ENCODE measurements around the gene STAP2.

Gene STAP2

DNA sequence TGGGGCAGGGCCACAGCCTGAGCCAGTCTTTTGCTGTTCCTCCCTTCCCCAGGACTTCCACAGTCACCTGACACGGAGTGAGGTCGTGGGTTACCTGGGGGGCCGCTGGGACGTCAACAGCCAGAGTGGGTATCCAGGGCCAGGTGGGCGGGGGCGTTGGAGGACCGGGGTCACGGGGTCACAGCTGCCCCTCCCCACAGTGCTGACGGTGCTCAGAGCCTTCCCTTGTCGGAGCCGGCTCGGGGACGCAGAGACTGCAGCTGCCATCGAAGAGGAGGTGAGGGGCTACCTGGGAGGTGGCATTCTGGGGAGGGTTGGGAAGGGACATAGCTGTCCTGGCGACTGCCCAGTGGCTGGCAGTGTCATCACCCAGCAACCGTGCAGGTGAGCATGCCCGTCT, 16.3 kb upstream of the STAP2 start:
- H3K4me3 ChIP-seq (ENCODE audit: insufficient read depth, low read length, poor library complexity, severe bottlenecking) = no peak overlapping the region
- no peak for TF ChIP-seq CTCF (IDR thresholded peaks at IDR 0.05; ENCODE audit: insufficient read depth, low read length, poor library complexity, severe bottlenecking)
- no peak for TF ChIP-seq EZH2phosphoT487 (conservative IDR thresholded peaks at IDR 0.05; ENCODE audit: low read length)
- H3K79me2 ChIP-seq (ENCODE audit: insufficient read depth, low read length) = no peaks in the 10 kb centered on the region
- no peak overlapping the region for H3K4me2 ChIP-seq (ENCODE audit: low read depth, low read length, poor library complexity, severe bottlenecking)
- no peaks in the 10 kb centered on the region for H3K27me3 ChIP-seq (ENCODE audit: low read length)
- H2AFZ ChIP-seq (ENCODE audit: low read depth, low read length, severe bottlenecking) = no peak overlapping the region
- no peaks in the 10 kb centered on the region for H3K9me3 ChIP-seq (ENCODE audit: insufficient read depth, low read length)
- no peaks in the 10 kb centered on the region for H4K20me1 ChIP-seq (ENCODE audit: low read depth, low read length)
- no peak overlapping the region for H3K9ac ChIP-seq (ENCODE audit: low read length)
- no peaks in the 10 kb centered on the region for H3F3A ChIP-seq (ENCODE audit: insufficient read depth)
- H3K36me3 ChIP-seq (ENCODE audit: low read length) = no peaks in the 10 kb centered on the region
- H3K27ac ChIP-seq (ENCODE audit: low read depth, low read length) = no peak overlapping the region
- no peaks in the 10 kb centered on the region for H3K9me2 ChIP-seq (replicated peaks; ENCODE audit: insufficient read depth, low read length)

GRCh38 chr19:4354282-4354681, 15.7 kb upstream of the STAP2 start:
- Histone ChIP-seq H3K36me3 (ENCODE audit: low read length) (no peaks in the 10 kb centered on the region), H3K79me2 (ENCODE audit: insufficient read depth, low read length) (no peaks in the 10 kb centered on the region), H3K27me3 (ENCODE audit: low read length) (no peaks in the 10 kb centered on the region), H2AFZ (ENCODE audit: low read depth, low read length, severe bottlenecking) (no peak overlapping the region), H3K9me3 (ENCODE audit: insufficient read depth, low read length) (no peaks in the 10 kb centered on the region), H3K27ac (ENCODE audit: low read depth, low read length) (no peak overlapping the region), H4K20me1 (ENCODE audit: low read depth, low read length) (no peaks in the 10 kb centered on the region), H3K4me3 (ENCODE audit: insufficient read depth, low read length, poor library complexity, severe bottlenecking) (no peak overlapping the region), H3K4me2 (ENCODE audit: low read depth, low read length, poor library complexity, severe bottlenecking) (no peak overlapping the region), H3K9me2 (replicated peaks; ENCODE audit: insufficient read depth, low read length) (no peaks in the 10 kb centered on the region), H3F3A (ENCODE audit: insufficient read depth) (no peaks in the 10 kb centered on the region), H3K9ac (ENCODE audit: low read length) (no peak overlapping the region)
- no peak for TF ChIP-seq EZH2phosphoT487 (conservative IDR thresholded peaks at IDR 0.05; ENCODE audit: low read length)
- no peak for TF ChIP-seq CTCF (IDR thresholded peaks at IDR 0.05; ENCODE audit: insufficient read depth, low read length, poor library complexity, severe bottlenecking)

GRCh38 chr19:4352701-4353121, 14.1 kb upstream of the STAP2 start:
- H4K20me1 ChIP-seq (ENCODE audit: low read depth, low read length) = no peaks in the 10 kb centered on the region
- H3K79me2 ChIP-seq (ENCODE audit: insufficient read depth, low read length) = no peaks in the 10 kb centered on the region
- no peaks in the 10 kb centered on the region for H3K9me3 ChIP-seq (ENCODE audit: insufficient read depth, low read length)
- no peak overlapping the region for H2AFZ ChIP-seq (ENCODE audit: low read depth, low read length, severe bottlenecking)
- H3K27ac ChIP-seq (ENCODE audit: low read depth, low read length) = no peak overlapping the region
- no peak overlapping the region for H3K4me2 ChIP-seq (ENCODE audit: low read depth, low read length, poor library complexity, severe bottlenecking)
- no peaks in the 10 kb centered on the region for H3K27me3 ChIP-seq (ENCODE audit: low read length)
- H3K4me3 ChIP-seq (ENCODE audit: insufficient read depth, low read length, poor library complexity, severe bottlenecking) = no peak overlapping the region
- H3K9ac ChIP-seq (ENCODE audit: low read length) = no peak overlapping the region
- TF ChIP-seq CTCF (IDR thresholded peaks at IDR 0.05; ENCODE audit: insufficient read depth, low read length, poor library complexity, severe bottlenecking) (peak; percentile 84), EZH2phosphoT487 (conservative IDR thresholded peaks at IDR 0.05; ENCODE audit: low read length) (no peak)
- no peaks in the 10 kb centered on the region for H3F3A ChIP-seq (ENCODE audit: insufficient read depth)
- no peaks in the 10 kb centered on the region for H3K9me2 ChIP-seq (replicated peaks; ENCODE audit: insufficient read depth, low read length)
- no peaks in the 10 kb centered on the region for H3K36me3 ChIP-seq (ENCODE audit: low read length)
